Activated B cell treated with CpG ODN at 0.5 μM for 24 hours (primary cell): Measurements from ENCODE around the gene CCL25. TPM values are rescaled to one million over a fixed set of nuclear protein-coding genes. Genes with fewer than 3 reads are reported as not detected.
A peak's percentile ranks its signal among the peaks of the same experiment; 100 is the strongest.
"Not testable (repeated sequence)": the region's sequence is repeated elsewhere in the genome, so short reads cannot be mapped to it uniquely, and the experiment has no call there.

Experiments used
- ATAC-seq: fragments of 200-7000 bp; cut with Tn5 transposase; one replicate; pipeline ENCODE4 v1.10.0; 2021; ENCODE audit warnings: low read depth, mild to moderate bottlenecking, moderate library complexity
- CTCF ChIA-PET: fragments of 350-600 bp; sonication (Branson Sonifier 250); formaldehyde crosslinking; loops from one replicate; lab custom pipeline; 2021; ENCODE audit warnings: antibody characterized with exemption; lab: Charles Lee
- POLR2A ChIA-PET: fragments of 350-600 bp; sonication (Branson Sonifier 250); formaldehyde crosslinking; loops from one replicate; lab custom pipeline; 2021; ENCODE audit warnings: antibody characterized with exemption; lab: Charles Lee
- DNase-seq: peaks from one replicate; pipeline ENCODE4 v3.0.0; 2022
- H3K27ac Mint-ChIP-seq: one replicate; pipeline ENCODE4 v1.8.0; 2020; ENCODE audit warnings: mixed read lengths
- H3K27me3 Mint-ChIP-seq: one replicate; pipeline ENCODE4 v1.8.0; 2021; ENCODE audit warnings: mixed read lengths
- H3K36me3 Mint-ChIP-seq: one replicate; pipeline ENCODE4 v1.8.0; 2021; ENCODE audit warnings: low read depth, mixed read lengths
- H3K4me1 Mint-ChIP-seq: one replicate; pipeline ENCODE4 v1.8.0; 2021; ENCODE audit warnings: mixed read lengths
- H3K4me3 Mint-ChIP-seq: one replicate; pipeline ENCODE4 v1.8.0; 2020; ENCODE audit warnings: mild to moderate bottlenecking, mixed read lengths
- H3K9me3 Mint-ChIP-seq: one replicate; pipeline ENCODE4 v1.8.0; 2020; ENCODE audit warnings: mixed read lengths
- CTCF ChIP-seq: fragments of 200-600 bp; IDR thresholded peaks from one replicate; pipeline ENCODE4 v1.8.0; 2022; ENCODE audit warnings: antibody characterized with exemption, mild to moderate bottlenecking
- intact Hi-C: fragments of 100-400 bp; cut with micrococcal nuclease; formaldehyde crosslinking; loops from one replicate; pipeline ENCODE4 v1.15.1; 2024
- total RNA-seq: library from RNA; stranded (reverse); gene quantifications from 2 replicates; pipeline ENCODE4 v1.2.3, GENCODE V29; 2022

CCL25 gene
- total RNA-seq, 1 donor from 2014 or later, result not detected

- Mint-ChIP-seq H3K36me3 (no peaks in the 10 kb centered on the region), H3K27ac (peak overlapping the region; percentile 19), H3K27me3 (no peaks in the 10 kb centered on the region), H3K4me1 (peaks cover 13% of the 10 kb centered on the region), H3K4me3 (no peak overlapping the region), H3K9me3 (no peaks in the 10 kb centered on the region)
- TF ChIP-seq CTCF, result no peak
- DNase-seq, result peak; percentile 25
- peak; percentile 100 for ATAC-seq
- ChIA-PET POLR2A (no interaction called here), CTCF (interaction anchor here (0.9 kb wide), 1 partner anchor 11 kb away, joined by 3 read pairs; no protein-coding TSS in a partner anchor)
- intact Hi-C loops, result loop anchor here (1.0 to 2.0 kb wide), 2 partner anchors 141 to 235 kb away; no protein-coding TSS in a partner anchor
These were observed 34.8 kb upstream of the CCL25 start for GRCh38 chr19:8017808-8018207.

- no peaks in the 10 kb centered on the region for H3K36me3 Mint-ChIP-seq
- intact Hi-C loops, result no loop called here
- no peaks in the 10 kb centered on the region for H3K9me3 Mint-ChIP-seq
- H3K27ac Mint-ChIP-seq, result no peak overlapping the region
- no peak for TF ChIP-seq CTCF
- peaks cover 13% of the 10 kb centered on the region for H3K4me1 Mint-ChIP-seq
- no peak for DNase-seq
- no peak for ATAC-seq
- no peaks in the 10 kb centered on the region for H3K27me3 Mint-ChIP-seq
- POLR2A ChIA-PET, result no interaction called here
- CTCF ChIA-PET, result no interaction called here
- no peak overlapping the region for H3K4me3 Mint-ChIP-seq
These were observed 31.9 kb upstream of the CCL25 start for GRCh38 chr19:8020681-8021080.

- no peaks in the 10 kb centered on the region for H3K27me3 Mint-ChIP-seq
- no peak overlapping the region for H3K4me3 Mint-ChIP-seq
- H3K9me3 Mint-ChIP-seq, result no peaks in the 10 kb centered on the region
- POLR2A ChIA-PET, result no interaction called here
- DNase-seq, result no peak
- H3K27ac Mint-ChIP-seq, result no peak overlapping the region
- H3K4me1 Mint-ChIP-seq, result peaks cover 11% of the 10 kb centered on the region
- CTCF ChIA-PET, result no interaction called here
- no peak for ATAC-seq
- TF ChIP-seq CTCF, result no peak
- no peaks in the 10 kb centered on the region for H3K36me3 Mint-ChIP-seq
- intact Hi-C loops, result no loop called here
These were observed 31.2 kb upstream of the CCL25 start for GRCh38 chr19:8021374-8021773.

GRCh38 chr19:8022275-8022674, 30.3 kb upstream of the CCL25 start:
- Mint-ChIP-seq H3K36me3 (no peaks in the 10 kb centered on the region), H3K27me3 (no peaks in the 10 kb centered on the region), H3K4me3 (no peak overlapping the region), H3K27ac (no peak overlapping the region), H3K4me1 (peaks cover 10% of the 10 kb centered on the region), H3K9me3 (no peaks in the 10 kb centered on the region)
- DNase-seq (no peak), ATAC-seq (no peak)
- no peak for TF ChIP-seq CTCF
- intact Hi-C loops, result no loop called here
- ChIA-PET CTCF (no interaction called here), POLR2A (no interaction called here)

- ATAC-seq (no peak), DNase-seq (no peak)
- intact Hi-C loops, result no loop called here
- H3K9me3 Mint-ChIP-seq, result no peaks in the 10 kb centered on the region
- H3K4me3 Mint-ChIP-seq, result no peak overlapping the region
- H3K4me1 Mint-ChIP-seq, result no peaks in the 10 kb centered on the region
- CTCF ChIA-PET, result no interaction called here
- no peak overlapping the region for H3K27ac Mint-ChIP-seq
- POLR2A ChIA-PET, result no interaction called here
- no peaks in the 10 kb centered on the region for H3K27me3 Mint-ChIP-seq
- H3K36me3 Mint-ChIP-seq, result no peaks in the 10 kb centered on the region
- no peak for TF ChIP-seq CTCF
These were observed 29.2 kb upstream of the CCL25 start for GRCh38 chr19:8023371-8023770.

- H3K36me3 Mint-ChIP-seq, ATAC-seq, H3K4me3 Mint-ChIP-seq, H3K27ac Mint-ChIP-seq, POLR2A ChIA-PET, DNase-seq, H3K4me1 Mint-ChIP-seq, H3K9me3 Mint-ChIP-seq, CTCF ChIA-PET, H3K27me3 Mint-ChIP-seq, intact Hi-C loops: not testable (repeated sequence)
These were observed 28.3 kb upstream of the CCL25 start for GRCh38 chr19:8024256-8024655.
